ACC112 (cell line): ENCODE results near the gene SAFB.

Experiments
- H2AFZ ChIP-seq: fragments of 200-600 bp; sonication (generic); one replicate; pipeline ENCODE4 v1.6.0; 2017; ENCODE audit warnings: antibody characterized with exemption, low read length; ENCODE audit not compliant: unreplicated experiment
- H3K27ac ChIP-seq: fragments of 200-600 bp; sonication (generic); 2 replicates; pipeline ENCODE4 v1.5.1; 2014; ENCODE audit warnings: low read depth, mild to moderate bottlenecking, antibody characterized with exemption, low read length, moderate library complexity
- H3K27me3 ChIP-seq: fragments of 200-600 bp; sonication (generic); 2 replicates; pipeline ENCODE4 v1.6.1; 2014; ENCODE audit warnings: mild to moderate bottlenecking, antibody characterized with exemption, low read length, moderate library complexity, mixed read lengths; ENCODE audit not compliant: insufficient read depth
- H3K36me3 ChIP-seq: fragments of 200-600 bp; sonication (generic); 2 replicates; pipeline ENCODE4 v1.6.1; 2016; ENCODE audit warnings: mild to moderate bottlenecking, antibody characterized with exemption, low read length, moderate library complexity, mixed read lengths; ENCODE audit not compliant: insufficient read depth
- H3K4me1 ChIP-seq: fragments of 200-600 bp; sonication (generic); one replicate; pipeline ENCODE4 v1.6.1; 2016; ENCODE audit warnings: low read length, mixed read lengths; ENCODE audit not compliant: insufficient read depth, unreplicated experiment, control insufficient read depth
- H3K4me3 ChIP-seq: fragments of 200-600 bp; sonication (generic); 2 replicates; pipeline ENCODE4 v1.5.1; 2014; ENCODE audit warnings: mild to moderate bottlenecking, low read depth, low read length
- H3K79me2 ChIP-seq: fragments of 200-600 bp; sonication (generic); one replicate; pipeline ENCODE4 v1.6.0; 2016; ENCODE audit warnings: low read length; ENCODE audit not compliant: control insufficient read depth, unreplicated experiment, insufficient read depth

The SAFB gene

GRCh38 chr19:5693195-5694166 lies 70.6 kb downstream of the SAFB start:
- peaks cover 51% of the 10 kb centered on the region for H3K79me2 ChIP-seq
- no peaks in the 10 kb centered on the region for H3K27me3 ChIP-seq
- H2AFZ ChIP-seq = no peak overlapping the region
- H3K4me1 ChIP-seq = peaks cover 5% of the 10 kb centered on the region
- no peak overlapping the region for H3K27ac ChIP-seq
- peaks cover 8% of the 10 kb centered on the region; the same call in 1 of the 2 replicates for H3K36me3 ChIP-seq
- no peak overlapping the region for H3K4me3 ChIP-seq

GRCh38 chr19:5694167-5694955 lies 71.5 kb downstream of the SAFB start:
- Histone ChIP-seq H3K27me3 (no peaks in the 10 kb centered on the region), H3K36me3 (peaks cover 8% of the 10 kb centered on the region; the same call in 1 of the 2 replicates), H2AFZ (no peak overlapping the region), H3K79me2 (peaks cover 51% of the 10 kb centered on the region), H3K4me1 (peaks cover 5% of the 10 kb centered on the region), H3K4me3 (no peak overlapping the region), H3K27ac (no peak overlapping the region)

- Histone ChIP-seq H2AFZ (no peak overlapping the region), H3K4me3 (no peak overlapping the region), H3K79me2 (peaks cover 51% of the 10 kb centered on the region), H3K36me3 (peaks cover 8% of the 10 kb centered on the region; the same call in 1 of the 2 replicates), H3K27me3 (no peaks in the 10 kb centered on the region), H3K27ac (no peak overlapping the region), H3K4me1 (peaks cover 5% of the 10 kb centered on the region)
Measured at GRCh38 chr19:5694956-5695648, 72.2 kb downstream of the SAFB start.

- H3K4me3 ChIP-seq = no peak overlapping the region
- H2AFZ ChIP-seq = no peak overlapping the region
- no peaks in the 10 kb centered on the region for H3K27me3 ChIP-seq
- no peak overlapping the region for H3K27ac ChIP-seq
- H3K79me2 ChIP-seq = peaks cover 45% of the 10 kb centered on the region
- peaks cover 5% of the 10 kb centered on the region for H3K4me1 ChIP-seq
- peaks cover 8% of the 10 kb centered on the region; the same call in 1 of the 2 replicates for H3K36me3 ChIP-seq
Measured at GRCh38 chr19:5695649-5696195, 72.8 kb downstream of the SAFB start.

DNA sequence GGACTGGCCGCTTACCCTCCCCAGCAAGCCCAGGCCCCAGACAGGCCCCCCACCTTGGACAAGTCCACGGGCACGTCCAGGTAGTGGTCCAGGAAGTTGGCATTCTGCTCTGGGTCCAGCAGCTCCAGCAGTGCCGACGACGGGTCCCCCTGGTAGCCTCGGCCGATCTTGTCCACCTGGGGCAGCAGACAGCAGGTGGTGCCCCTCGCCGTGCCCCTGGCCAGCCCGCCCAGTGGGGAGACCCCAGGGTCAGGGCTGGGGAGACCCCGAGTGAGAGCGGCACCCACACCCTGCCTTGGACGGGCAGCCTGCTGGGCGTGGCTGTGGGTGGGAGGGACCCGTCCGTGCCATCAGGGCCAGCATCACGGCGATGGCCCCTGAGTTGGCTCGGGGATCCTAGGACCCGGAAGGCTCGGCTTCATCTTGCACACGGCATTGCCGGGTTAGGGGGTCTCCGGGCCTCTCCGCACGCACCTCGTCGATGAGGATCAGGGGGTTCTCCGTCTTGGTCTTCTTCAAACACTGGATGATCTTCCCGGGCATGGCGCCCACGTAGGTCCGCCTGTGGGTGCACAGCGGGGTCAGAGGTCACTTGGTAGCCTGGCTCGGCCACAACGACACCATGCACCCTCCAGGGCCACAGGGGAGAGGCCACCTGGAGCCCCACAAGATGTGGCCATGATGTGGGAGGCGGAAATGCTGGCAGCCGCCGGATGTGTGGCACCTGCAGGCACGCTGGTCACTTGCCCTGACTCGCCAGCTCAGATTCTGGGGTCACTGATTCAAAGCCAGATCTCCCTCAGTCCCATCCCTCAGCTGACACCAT lies 73.5 kb downstream of the SAFB start:
- Histone ChIP-seq H3K79me2 (peaks cover 38% of the 10 kb centered on the region), H3K27me3 (no peaks in the 10 kb centered on the region), H2AFZ (no peak overlapping the region), H3K4me3 (no peak overlapping the region), H3K27ac (no peak overlapping the region), H3K4me1 (peaks cover 5% of the 10 kb centered on the region), H3K36me3 (peaks cover 8% of the 10 kb centered on the region; the same call in 1 of the 2 replicates)

DNA sequence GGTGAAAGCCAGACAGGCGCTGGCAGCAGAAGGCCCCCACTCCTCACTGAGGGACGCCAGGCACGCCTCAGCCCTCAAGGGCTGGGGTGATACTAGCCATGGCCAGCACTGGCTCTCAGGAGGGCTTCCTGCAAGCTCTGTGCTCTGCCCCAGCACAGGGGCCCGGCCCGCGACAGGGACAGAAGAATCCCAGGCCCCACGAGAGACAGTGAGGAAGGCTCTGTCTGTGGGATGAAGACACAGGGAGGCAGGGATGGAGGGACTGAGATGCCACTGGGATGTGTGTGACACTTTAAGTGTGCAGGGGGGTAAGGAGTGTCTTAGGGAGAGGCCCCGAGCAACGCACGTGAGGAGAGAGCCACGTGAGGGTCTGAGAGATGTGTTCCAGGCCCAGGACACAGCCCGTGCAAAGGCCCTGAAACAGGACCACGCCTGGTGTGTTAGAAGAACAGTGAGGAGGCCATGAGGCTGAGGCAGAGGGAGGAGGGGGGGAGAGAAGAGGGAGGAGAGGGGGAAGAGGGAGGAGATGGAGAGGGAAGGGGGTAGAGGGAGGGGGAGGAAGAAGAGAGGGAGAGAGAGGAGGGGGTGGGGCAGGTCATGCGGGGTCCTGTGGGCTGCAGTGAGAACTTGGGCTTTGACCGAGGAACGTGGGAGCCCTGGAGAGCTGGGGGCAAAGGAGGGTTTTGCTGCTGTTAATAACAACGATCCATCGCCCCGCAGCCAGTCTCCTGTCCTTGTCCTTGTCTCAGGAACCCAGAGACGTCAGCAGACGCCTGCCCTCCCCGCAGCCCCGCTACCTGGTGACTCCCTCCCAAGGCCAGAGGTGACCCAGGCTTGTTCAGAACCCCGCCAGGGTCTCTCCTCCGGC lies 74.4 kb downstream of the SAFB start:
- Histone ChIP-seq H2AFZ (no peak overlapping the region), H3K79me2 (peaks cover 30% of the 10 kb centered on the region), H3K27me3 (no peaks in the 10 kb centered on the region), H3K4me1 (no peaks in the 10 kb centered on the region), H3K27ac (no peak overlapping the region), H3K36me3 (peaks cover 8% of the 10 kb centered on the region; the same call in 1 of the 2 replicates), H3K4me3 (no peak overlapping the region)

DNA sequence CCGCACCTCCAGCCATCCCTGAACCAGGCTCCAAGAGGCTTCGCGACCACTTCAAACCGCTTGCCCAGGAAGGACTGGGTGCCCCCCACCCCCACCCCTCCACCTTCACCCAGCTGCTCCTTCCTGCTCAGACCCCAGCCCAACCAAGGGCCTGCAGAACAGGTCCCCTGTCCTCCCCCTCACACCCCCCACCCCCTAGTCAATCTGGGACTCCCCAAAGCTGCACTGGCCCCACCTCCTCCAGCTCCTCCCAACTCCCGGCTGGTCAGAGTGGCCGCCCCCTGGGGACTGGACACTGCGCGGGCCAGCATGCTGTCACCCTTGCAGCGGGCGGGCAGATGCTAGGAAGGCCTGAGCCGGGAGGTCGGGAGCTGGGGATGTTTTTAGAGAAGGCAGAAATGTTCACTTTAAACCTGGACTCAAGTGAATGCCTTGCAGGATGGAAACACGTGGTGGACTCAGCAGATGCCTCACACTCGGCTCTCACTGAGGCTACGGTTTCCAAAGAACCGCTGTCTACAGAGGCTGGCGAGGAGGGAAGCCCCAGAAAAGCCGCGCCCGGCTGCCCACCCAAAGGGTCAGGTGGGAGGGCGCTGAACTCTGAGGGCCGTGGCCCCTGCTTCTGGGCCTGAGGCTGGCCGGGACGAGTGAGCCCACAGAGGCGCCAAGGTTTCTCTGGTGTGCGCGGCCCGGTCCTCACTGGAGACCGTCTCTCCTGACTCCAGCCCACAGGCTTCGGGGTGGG lies 75.2 kb downstream of the SAFB start:
- Histone ChIP-seq H3K27ac (no peak overlapping the region), H3K4me1 (no peaks in the 10 kb centered on the region), H3K79me2 (peaks cover 22% of the 10 kb centered on the region), H3K27me3 (no peaks in the 10 kb centered on the region), H3K4me3 (no peak overlapping the region), H2AFZ (no peak overlapping the region), H3K36me3 (peaks cover 6% of the 10 kb centered on the region; the same call in 1 of the 2 replicates)

- H3K4me3 ChIP-seq = no peak overlapping the region
- no peaks in the 10 kb centered on the region for H3K27me3 ChIP-seq
- 0 out of 2 replicates have a peak, but pooled peaks cover 3% of the 10 kb centered on the region for H3K36me3 ChIP-seq
- H3K4me1 ChIP-seq = no peaks in the 10 kb centered on the region
- H3K79me2 ChIP-seq = peaks cover 15% of the 10 kb centered on the region
- no peak overlapping the region for H2AFZ ChIP-seq
- H3K27ac ChIP-seq = no peak overlapping the region
Measured at GRCh38 chr19:5698635-5699422, 75.9 kb downstream of the SAFB start.
